Effector memory CD4-positive, alpha-beta T cell (primary cell): ENCODE results near the gene CDH4.

Experiments used
- DNase-seq, 3 donors: peaks; one replicate each; pipeline ENCODE4 v3.0.0-alpha.2; 2020
- H3K27ac ChIP-seq: 2 replicates; pipeline ENCODE4 v1.7.0; 2013; ENCODE audit warnings: mild to moderate bottlenecking, low read length, moderate library complexity; ENCODE audit not compliant: insufficient read depth, poor library complexity, severe bottlenecking
- H3K27me3 ChIP-seq: replicated peaks from 2 replicates; pipeline ENCODE4 v1.7.0; 2013; ENCODE audit warnings: mild to moderate bottlenecking, low read length; ENCODE audit not compliant: insufficient read depth, control insufficient read depth, poor library complexity, severe bottlenecking
- H3K36me3 ChIP-seq: 2 replicates; pipeline ENCODE4 v1.7.0; 2013; ENCODE audit warnings: mild to moderate bottlenecking, low read length, moderate library complexity; ENCODE audit not compliant: control insufficient read depth, insufficient read depth
- H3K4me1 ChIP-seq: 2 replicates; pipeline ENCODE4 v1.7.0; 2013; ENCODE audit warnings: low read length, mild to moderate bottlenecking; ENCODE audit not compliant: control insufficient read depth, insufficient read depth, poor library complexity, severe bottlenecking
- H3K4me3 ChIP-seq: 2 replicates; pipeline ENCODE4 v1.7.0; 2013; ENCODE audit warnings: low read length, low read depth, mild to moderate bottlenecking; ENCODE audit not compliant: insufficient read depth, poor library complexity, severe bottlenecking
- H3K9me3 ChIP-seq: 2 replicates; pipeline ENCODE4 v1.7.0; 2013; ENCODE audit warnings: mild to moderate bottlenecking, low read length, moderate library complexity; ENCODE audit not compliant: control insufficient read depth

The CDH4 gene

GRCh38 chr20:61807471-61808160, 555.6 kb downstream of the CDH4 start:
- DNase-seq = no peak
- Histone ChIP-seq H3K27ac (no peak overlapping the region), H3K27me3 (no peaks in the 10 kb centered on the region), H3K4me1 (no peaks in the 10 kb centered on the region), H3K9me3 (no peaks in the 10 kb centered on the region), H3K36me3 (no peaks in the 10 kb centered on the region), H3K4me3 (no peak overlapping the region)

GRCh38 chr20:61808447-61808846, 556.4 kb downstream of the CDH4 start:
- H3K36me3 ChIP-seq = no peaks in the 10 kb centered on the region
- no peak for DNase-seq
- H3K9me3 ChIP-seq = no peaks in the 10 kb centered on the region
- no peak overlapping the region for H3K4me3 ChIP-seq
- no peaks in the 10 kb centered on the region for H3K4me1 ChIP-seq
- H3K27ac ChIP-seq = no peak overlapping the region
- no peaks in the 10 kb centered on the region for H3K27me3 ChIP-seq

GRCh38 chr20:61809006-61809770, 557.1 kb downstream of the CDH4 start:
- no peak overlapping the region for H3K27ac ChIP-seq
- H3K9me3 ChIP-seq = no peaks in the 10 kb centered on the region
- no peaks in the 10 kb centered on the region for H3K4me1 ChIP-seq
- DNase-seq = no peak
- H3K27me3 ChIP-seq = no peaks in the 10 kb centered on the region
- H3K4me3 ChIP-seq = no peak overlapping the region
- H3K36me3 ChIP-seq = no peaks in the 10 kb centered on the region

- H3K36me3 ChIP-seq = no peaks in the 10 kb centered on the region
- no peaks in the 10 kb centered on the region for H3K27me3 ChIP-seq
- no peaks in the 10 kb centered on the region for H3K9me3 ChIP-seq
- H3K4me3 ChIP-seq = no peak overlapping the region
- H3K4me1 ChIP-seq = no peaks in the 10 kb centered on the region
- DNase-seq = no peak
- H3K27ac ChIP-seq = no peak overlapping the region
Measured at GRCh38 chr20:61810066-61810737, 558.1 kb downstream of the CDH4 start.

GRCh38 chr20:61810738-61811135, 558.7 kb downstream of the CDH4 start:
- Histone ChIP-seq H3K4me3 (no peak overlapping the region), H3K9me3 (no peaks in the 10 kb centered on the region), H3K27me3 (no peaks in the 10 kb centered on the region), H3K36me3 (no peaks in the 10 kb centered on the region), H3K4me1 (no peaks in the 10 kb centered on the region), H3K27ac (no peak overlapping the region)
- no peak for DNase-seq

GRCh38 chr20:61811166-61811565, 559.1 kb downstream of the CDH4 start:
- Histone ChIP-seq H3K27me3 (no peaks in the 10 kb centered on the region), H3K4me1 (no peaks in the 10 kb centered on the region), H3K27ac (no peak overlapping the region), H3K9me3 (no peaks in the 10 kb centered on the region), H3K4me3 (no peak overlapping the region), H3K36me3 (no peaks in the 10 kb centered on the region)
- no peak for DNase-seq

GRCh38 chr20:61812121-61812844, 560.2 kb downstream of the CDH4 start:
- no peak for DNase-seq
- no peak overlapping the region for H3K4me3 ChIP-seq
- no peak overlapping the region for H3K27ac ChIP-seq
- H3K27me3 ChIP-seq = no peaks in the 10 kb centered on the region
- no peaks in the 10 kb centered on the region for H3K36me3 ChIP-seq
- no peaks in the 10 kb centered on the region for H3K9me3 ChIP-seq
- H3K4me1 ChIP-seq = no peaks in the 10 kb centered on the region

- DNase-seq = no peak
- Histone ChIP-seq H3K4me1 (no peaks in the 10 kb centered on the region), H3K36me3 (no peaks in the 10 kb centered on the region), H3K9me3 (no peaks in the 10 kb centered on the region), H3K27me3 (no peaks in the 10 kb centered on the region), H3K4me3 (no peak overlapping the region), H3K27ac (no peak overlapping the region)
Measured at GRCh38 chr20:61812845-61813485, 560.9 kb downstream of the CDH4 start.

- Histone ChIP-seq H3K4me3 (no peak overlapping the region), H3K4me1 (no peaks in the 10 kb centered on the region), H3K36me3 (no peaks in the 10 kb centered on the region), H3K9me3 (no peaks in the 10 kb centered on the region), H3K27me3 (no peaks in the 10 kb centered on the region), H3K27ac (no peak overlapping the region)
- no peak for DNase-seq
Measured at GRCh38 chr20:61813791-61814190, 561.7 kb downstream of the CDH4 start.
